ENCODE measurements around the gene MARK1. TPM values are rescaled to one million over a fixed set of nuclear protein-coding genes. Genes with fewer than 3 reads are reported as not detected.

Gene MARK1
- total and polyA plus RNA-seq, 7 donors = 0.81 to 5.4 (median 2.6) TPM

GRCh38 chr1:220498188-220498587 is 29.7 kb upstream of the MARK1 start:
- intact Hi-C loops (cut with DNase I) = no loop called here
- Histone ChIP-seq H3K4me3 (no peak overlapping the region), H3K27ac (no peak overlapping the region), H3K4me1 (no peaks in the 10 kb centered on the region), H3K27me3 (ENCODE audit: insufficient read depth in 3 of 3, low read length in 2 of 3) (no peaks in the 10 kb centered on the region), H3K36me3 (ENCODE audit: insufficient read depth in 1 of 2, low read depth in 1 of 2) (no peaks in the 10 kb centered on the region), H3K9me3 (no peaks in the 10 kb centered on the region)
- WGBS, 3 donors = 29 to 53% (median 40%) methylated on average over 2 of the region's 2 CpGs
- no peak for DNase-seq
- no peak for TF ChIP-seq CTCF (IDR thresholded peaks at IDR 0.05)
- ATAC-seq = peak in 1 of 4 donors; percentile 19

- intact Hi-C loops (cut with DNase I) = loop anchor here in 1 of 2 donors (1.0 kb wide), 1 partner anchor 8 kb away; no protein-coding TSS in a partner anchor
- Histone ChIP-seq H3K27me3 (ENCODE audit: insufficient read depth in 3 of 3, low read length in 2 of 3) (no peaks in the 10 kb centered on the region), H3K4me1 (no peaks in the 10 kb centered on the region), H3K4me3 (no peak overlapping the region), H3K27ac (no peak overlapping the region), H3K36me3 (ENCODE audit: insufficient read depth in 1 of 2, low read depth in 1 of 2) (no peaks in the 10 kb centered on the region), H3K9me3 (no peaks in the 10 kb centered on the region)
- TF ChIP-seq CTCF (IDR thresholded peaks at IDR 0.05) = no peak
- 78 to 83% (median 81%) methylated on average over 1 of the region's 1 CpG for WGBS, 3 donors
- no peak for DNase-seq
- no peak for ATAC-seq
Observed at GRCh38 chr1:220500372-220500771, 27.6 kb upstream of the MARK1 start.

- Histone ChIP-seq H3K27ac (no peak overlapping the region), H3K27me3 (ENCODE audit: insufficient read depth in 3 of 3, low read length in 2 of 3) (no peaks in the 10 kb centered on the region), H3K4me1 (no peaks in the 10 kb centered on the region), H3K36me3 (ENCODE audit: insufficient read depth in 1 of 2, low read depth in 1 of 2) (no peaks in the 10 kb centered on the region), H3K4me3 (no peak overlapping the region), H3K9me3 (no peaks in the 10 kb centered on the region)
- TF ChIP-seq CTCF (IDR thresholded peaks at IDR 0.05) = no peak
- ATAC-seq (no peak), DNase-seq (no peak)
- 62 to 71% (median 65%) methylated on average over 5 of the region's 5 CpGs for WGBS, 3 donors
- intact Hi-C loops (cut with DNase I) = no loop called here
Observed at GRCh38 chr1:220504329-220504728, 23.6 kb upstream of the MARK1 start.

GRCh38 chr1:220507085-220507484 is 20.9 kb upstream of the MARK1 start:
- H3K4me1 ChIP-seq = no peaks in the 10 kb centered on the region
- no peaks in the 10 kb centered on the region for H3K36me3 ChIP-seq (ENCODE audit: insufficient read depth in 1 of 2, low read depth in 1 of 2)
- DNase-seq = no peak
- H3K4me3 ChIP-seq = no peak overlapping the region
- H3K27me3 ChIP-seq (ENCODE audit: insufficient read depth in 3 of 3, low read length in 2 of 3) = peaks cover 0 to 3% (median 0%) of the 10 kb centered on the region in 3 donors
- no peak for ATAC-seq
- intact Hi-C loops (cut with DNase I) = no loop called here
- TF ChIP-seq CTCF (IDR thresholded peaks at IDR 0.05) = no peak
- 73 to 79% (median 74%) methylated on average over 5 of the region's 5 CpGs for WGBS, 3 donors
- H3K9me3 ChIP-seq = no peaks in the 10 kb centered on the region
- H3K27ac ChIP-seq = no peak overlapping the region

- no peak for TF ChIP-seq CTCF (IDR thresholded peaks at IDR 0.05)
- Histone ChIP-seq H3K27ac (no peak overlapping the region), H3K27me3 (ENCODE audit: insufficient read depth in 3 of 3, low read length in 2 of 3) (peaks cover 0 to 3% (median 0%) of the 10 kb centered on the region in 3 donors), H3K9me3 (no peaks in the 10 kb centered on the region), H3K36me3 (ENCODE audit: insufficient read depth in 1 of 2, low read depth in 1 of 2) (no peaks in the 10 kb centered on the region), H3K4me3 (no peak overlapping the region), H3K4me1 (no peaks in the 10 kb centered on the region)
- 88 to 91% (median 89%) methylated on average over 4 of the region's 4 CpGs for WGBS, 3 donors
- no peak for ATAC-seq
- intact Hi-C loops (cut with DNase I) = no loop called here
- no peak for DNase-seq
Observed at GRCh38 chr1:220511179-220511578, 16.8 kb upstream of the MARK1 start.

Data from psoas muscle (tissue), 8 donors.